Activated CD4-positive, alpha-beta T cell treated with anti-CD3 and anti-CD28 coated beads, Interleukin-2, amount 10 ng/mL, durations not matched to agents 24 days and 14 days (primary cell): ENCODE data around the gene PVALB. TPM values are rescaled to one million over a fixed set of nuclear protein-coding genes. Genes with fewer than 3 reads are reported as not detected.

Source experiments
- DNase-seq: peaks from one replicate; pipeline ENCODE4 v3.0.0; 2022
- H3K27ac Mint-ChIP-seq: one replicate; pipeline ENCODE4 v1.8.0; 2022; ENCODE audit warnings: mild to moderate bottlenecking, mixed read lengths
- H3K27me3 Mint-ChIP-seq: one replicate; pipeline ENCODE4 v1.8.0; 2022; ENCODE audit warnings: mixed read lengths
- H3K36me3 Mint-ChIP-seq: one replicate; pipeline ENCODE4 v1.8.0; 2022; ENCODE audit warnings: low read depth, mild to moderate bottlenecking, mixed read lengths
- H3K4me1 Mint-ChIP-seq: one replicate; pipeline ENCODE4 v1.8.0; 2021; ENCODE audit warnings: mixed read lengths
- H3K4me3 Mint-ChIP-seq: one replicate; pipeline ENCODE4 v1.8.0; 2022; ENCODE audit warnings: mild to moderate bottlenecking, moderate library complexity, mixed read lengths
- H3K9me3 Mint-ChIP-seq: one replicate; pipeline ENCODE4 v1.8.0; 2021; ENCODE audit warnings: mixed read lengths
- intact Hi-C: fragments of 100-400 bp; cut with micrococcal nuclease; formaldehyde crosslinking; loops from one replicate; pipeline ENCODE4 v1.15.1; 2023
- total RNA-seq: library from RNA; stranded (reverse); gene quantifications from 2 replicates; pipeline ENCODE4 v1.2.3, GENCODE V29; 2022

PVALB gene
- total RNA-seq, 1 donor from 2014 or later: not detected

DNA sequence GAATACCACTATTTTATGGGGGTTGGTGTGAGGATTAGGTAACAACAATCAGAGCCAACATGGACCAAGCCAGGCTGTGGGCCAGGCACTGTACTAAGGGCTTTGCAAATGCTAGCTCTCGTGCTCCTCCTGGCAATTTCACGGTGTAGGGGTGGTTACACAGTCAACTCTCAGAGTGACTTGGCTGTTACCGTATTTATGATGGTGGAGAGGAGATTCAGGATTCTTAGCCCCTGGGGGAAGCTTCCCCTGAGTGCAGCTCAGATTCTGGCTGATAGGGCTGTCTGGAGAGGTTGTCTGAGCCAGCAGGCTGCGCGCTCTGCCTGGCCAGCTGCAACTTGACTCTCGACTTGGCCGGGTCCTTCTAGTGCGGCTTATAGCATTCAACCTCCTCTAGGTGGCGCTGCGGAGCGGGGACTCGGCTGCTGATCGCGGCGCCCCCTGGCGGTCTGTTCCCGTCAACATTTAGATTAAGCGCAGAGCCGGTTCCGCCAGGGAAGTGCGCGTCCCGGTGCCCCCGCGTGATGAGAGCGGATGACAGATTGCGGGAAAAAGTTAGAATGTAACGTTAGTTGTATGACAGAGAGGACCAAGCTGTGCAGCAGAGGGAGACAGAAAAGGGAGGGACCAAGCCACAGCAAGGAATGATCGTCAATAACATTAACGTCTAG is 39.4 kb upstream of the PVALB start:
- Mint-ChIP-seq H3K27me3 (no peaks in the 10 kb centered on the region), H3K9me3 (peaks cover 8% of the 10 kb centered on the region)

DNA sequence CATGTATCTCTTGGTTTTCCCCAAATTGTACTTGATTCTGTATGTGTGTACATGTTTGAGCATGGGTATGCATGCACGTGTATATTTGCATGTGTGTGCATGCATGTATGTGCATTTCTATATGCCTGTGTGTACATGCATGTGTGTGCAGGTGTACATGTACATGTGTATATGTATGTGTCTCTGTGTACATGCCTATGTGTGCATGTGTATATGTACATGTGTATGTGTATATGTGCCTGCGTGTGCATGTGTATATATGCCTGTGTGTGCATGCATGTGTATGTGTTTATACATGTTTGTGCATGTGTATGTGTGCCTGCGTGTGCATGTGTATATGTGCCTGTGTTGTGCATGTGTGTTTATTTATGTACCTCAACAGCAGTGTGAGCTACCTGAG is 38.6 kb upstream of the PVALB start:
- Mint-ChIP-seq H3K27ac (no peak overlapping the region), H3K4me3 (no peak overlapping the region)

More for the DNA sequence above, 39.4 kb upstream of the PVALB start:
- peaks cover 42% of the 10 kb centered on the region for H3K4me1 Mint-ChIP-seq
- peak overlapping the region; percentile 70 for H3K4me3 Mint-ChIP-seq
- intact Hi-C loops: loop anchor here (1.0 kb wide), 3 partner anchors 74 to 310 kb away; no protein-coding TSS in a partner anchor
- H3K36me3 Mint-ChIP-seq: peaks cover 4% of the 10 kb centered on the region
- peak; percentile 99 for DNase-seq
- H3K27ac Mint-ChIP-seq: peak overlapping the region; percentile 57

DNA sequence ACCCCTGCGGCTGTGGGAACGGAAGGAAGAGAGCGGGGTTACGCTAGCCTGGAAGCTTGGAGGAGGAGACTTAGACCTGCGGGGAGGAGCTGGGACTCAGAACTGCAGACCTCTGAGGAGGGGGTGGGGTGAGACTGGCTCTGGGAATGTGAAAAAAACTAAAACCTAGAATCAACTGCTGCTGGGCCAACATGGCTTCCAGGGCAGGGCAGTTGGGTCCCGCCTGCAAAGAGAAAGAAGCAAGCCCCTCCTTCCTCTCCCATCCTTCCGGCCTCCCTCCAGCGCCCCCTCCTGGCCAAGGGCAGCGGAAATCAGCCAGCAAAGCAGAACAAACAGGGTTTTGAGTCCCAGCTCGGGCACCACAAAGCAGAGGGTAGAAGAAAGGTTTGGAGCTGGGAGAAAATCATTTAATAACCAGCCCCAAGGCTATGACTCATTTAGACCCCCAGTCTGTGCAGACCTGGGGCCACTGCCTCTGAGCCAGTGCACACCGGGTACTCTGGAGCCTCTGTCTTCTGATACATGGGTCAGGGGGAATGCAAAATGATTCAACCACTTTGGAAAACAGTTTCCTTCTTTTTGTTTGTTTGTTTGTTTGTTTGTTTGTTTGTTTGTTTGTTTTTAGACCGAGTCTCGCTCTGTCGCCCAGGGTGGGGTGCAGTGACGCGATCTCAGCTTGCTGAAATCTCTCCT is 36.7 kb upstream of the PVALB start:
- Mint-ChIP-seq H3K9me3 (peaks cover 8% of the 10 kb centered on the region), H3K4me3 (peak overlapping the region; percentile 71), H3K4me1 (peaks cover 18% of the 10 kb centered on the region), H3K36me3 (peaks cover 4% of the 10 kb centered on the region), H3K27me3 (peaks cover 6% of the 10 kb centered on the region), H3K27ac (peak overlapping the region; percentile 89)
- intact Hi-C loops: no loop called here
- DNase-seq: peak; percentile 96

More for the DNA sequence above, 38.6 kb upstream of the PVALB start:
- Mint-ChIP-seq H3K9me3 (peaks cover 8% of the 10 kb centered on the region), H3K27me3 (no peaks in the 10 kb centered on the region), H3K4me1 (peaks cover 34% of the 10 kb centered on the region), H3K36me3 (peaks cover 4% of the 10 kb centered on the region)
- intact Hi-C loops: no loop called here
- DNase-seq: no peak

DNA sequence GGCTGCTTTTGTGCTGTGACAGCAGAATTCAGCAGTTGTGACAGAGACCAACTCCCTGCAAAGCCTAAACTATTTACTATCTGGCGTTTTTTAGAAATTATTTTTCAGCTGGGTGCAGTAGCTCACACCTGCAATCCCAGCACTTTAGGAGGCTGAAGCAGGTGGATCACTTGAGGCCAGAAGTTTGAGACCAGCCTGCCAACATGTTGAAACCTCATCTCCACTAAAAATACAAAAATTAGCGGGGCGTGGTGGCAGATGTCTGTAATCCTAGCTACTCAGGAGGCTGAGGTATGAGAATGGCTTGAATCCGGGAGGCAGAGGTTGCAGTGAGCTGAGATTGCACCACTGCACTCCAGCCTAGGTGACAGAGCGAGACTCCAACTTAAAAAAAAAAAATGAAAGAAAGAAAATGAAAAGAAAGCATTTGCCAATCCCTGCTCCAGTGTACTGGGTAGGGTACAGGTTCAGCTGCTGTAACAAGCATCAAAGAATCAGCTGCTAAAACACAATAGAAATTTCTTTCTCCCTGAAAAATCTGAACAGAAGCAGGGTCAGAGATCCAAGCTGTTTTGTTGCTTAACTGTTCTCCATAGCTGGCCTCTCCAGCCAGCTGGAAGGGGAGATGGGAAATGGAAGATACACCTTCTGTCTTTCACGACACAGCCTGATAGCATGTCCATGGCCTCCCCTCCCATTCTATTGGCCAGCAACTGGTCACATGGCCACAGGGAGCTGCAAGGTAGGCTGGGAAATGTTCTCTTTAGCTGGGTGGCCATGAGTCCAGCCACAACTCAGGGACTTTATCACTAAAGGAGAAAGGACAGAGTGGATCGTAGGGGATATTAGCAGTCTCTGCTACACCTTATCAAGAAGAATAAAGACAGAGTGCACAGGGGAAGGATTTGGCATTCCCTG is 35.5 kb upstream of the PVALB start:
- H3K27me3 Mint-ChIP-seq: peaks cover 6% of the 10 kb centered on the region
- DNase-seq: no peak
- peaks cover 4% of the 10 kb centered on the region for H3K36me3 Mint-ChIP-seq
- no peak overlapping the region for H3K27ac Mint-ChIP-seq
- H3K4me1 Mint-ChIP-seq: peaks cover 16% of the 10 kb centered on the region
- intact Hi-C loops: no loop called here
- peaks cover 8% of the 10 kb centered on the region for H3K9me3 Mint-ChIP-seq
- no peak overlapping the region for H3K4me3 Mint-ChIP-seq

DNA sequence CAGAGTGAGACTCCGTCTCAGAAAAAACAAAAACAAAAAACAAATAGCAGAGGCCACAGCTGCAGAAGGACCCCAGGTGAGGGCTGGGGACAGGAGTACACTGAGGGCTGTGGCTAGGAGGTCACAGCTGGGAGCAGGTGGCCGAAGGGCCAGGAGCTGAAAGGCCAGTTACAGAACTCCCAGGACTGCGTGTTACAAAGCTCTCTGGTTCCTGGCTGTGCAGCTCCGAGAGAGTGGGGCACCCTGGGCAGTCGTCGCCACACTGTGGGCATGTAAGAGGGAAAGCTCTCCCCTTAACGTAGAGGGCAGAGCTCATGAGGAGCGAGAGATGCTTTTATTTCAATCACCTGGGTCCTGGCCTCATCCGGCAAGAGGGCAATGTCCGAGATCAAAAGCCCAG is 33.8 kb upstream of the PVALB start:
- H3K9me3 Mint-ChIP-seq: peaks cover 8% of the 10 kb centered on the region
- H3K4me3 Mint-ChIP-seq: no peak overlapping the region
- H3K27me3 Mint-ChIP-seq: peaks cover 11% of the 10 kb centered on the region
- H3K4me1 Mint-ChIP-seq: peaks cover 8% of the 10 kb centered on the region
- intact Hi-C loops: no loop called here
- no peak overlapping the region for H3K27ac Mint-ChIP-seq
- peaks cover 4% of the 10 kb centered on the region for H3K36me3 Mint-ChIP-seq
- no peak for DNase-seq

DNA sequence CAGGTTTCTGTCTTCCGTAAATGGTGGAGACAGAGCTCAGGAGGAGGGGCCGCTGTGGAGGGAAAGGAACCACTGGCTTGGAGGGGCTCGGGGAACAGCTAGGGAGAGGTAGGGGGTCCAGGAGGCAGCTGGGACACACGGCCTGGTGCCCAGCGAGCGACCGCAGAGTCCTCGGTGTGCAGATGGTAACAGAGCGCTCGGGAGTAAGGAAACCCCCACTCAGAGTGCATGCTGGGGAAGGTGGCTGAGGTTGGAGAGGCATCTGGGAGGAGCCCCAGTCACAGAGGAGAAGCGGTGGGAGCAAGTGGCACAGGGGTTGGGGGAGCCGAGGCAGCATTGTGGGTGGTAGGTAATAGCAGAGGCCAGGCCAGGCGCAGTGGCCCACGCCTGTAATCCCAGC is 33.2 kb upstream of the PVALB start:
- no peak for DNase-seq
- intact Hi-C loops: no loop called here
- Mint-ChIP-seq H3K27ac (no peak overlapping the region), H3K36me3 (peaks cover 4% of the 10 kb centered on the region), H3K4me3 (no peak overlapping the region), H3K9me3 (peaks cover 8% of the 10 kb centered on the region), H3K27me3 (peaks cover 14% of the 10 kb centered on the region), H3K4me1 (peaks cover 6% of the 10 kb centered on the region)

DNA sequence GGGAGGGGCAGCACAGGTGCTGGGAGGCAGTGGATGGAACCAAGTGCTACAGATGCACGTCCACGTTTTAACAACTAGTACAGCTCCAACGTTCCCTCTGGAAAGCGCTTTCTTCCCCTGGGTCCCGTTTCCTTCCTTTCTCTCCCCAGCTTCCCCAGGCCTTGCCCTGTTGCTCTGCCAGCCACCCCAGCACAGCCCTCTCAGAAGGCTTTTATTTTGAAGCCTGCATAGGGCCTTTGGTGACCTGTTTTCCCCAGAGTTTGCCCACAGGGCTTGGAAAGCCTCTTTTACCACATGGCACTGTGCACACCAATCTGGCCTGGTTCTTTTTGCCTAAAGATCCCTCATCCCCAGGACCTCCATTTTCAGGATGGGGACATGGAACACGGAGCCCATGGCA is 30.1 kb upstream of the PVALB start:
- Mint-ChIP-seq H3K4me1 (no peaks in the 10 kb centered on the region), H3K27ac (no peak overlapping the region), H3K36me3 (no peaks in the 10 kb centered on the region), H3K4me3 (no peak overlapping the region), H3K9me3 (no peaks in the 10 kb centered on the region), H3K27me3 (peaks cover 36% of the 10 kb centered on the region)
- no peak for DNase-seq
- intact Hi-C loops: no loop called here

DNA sequence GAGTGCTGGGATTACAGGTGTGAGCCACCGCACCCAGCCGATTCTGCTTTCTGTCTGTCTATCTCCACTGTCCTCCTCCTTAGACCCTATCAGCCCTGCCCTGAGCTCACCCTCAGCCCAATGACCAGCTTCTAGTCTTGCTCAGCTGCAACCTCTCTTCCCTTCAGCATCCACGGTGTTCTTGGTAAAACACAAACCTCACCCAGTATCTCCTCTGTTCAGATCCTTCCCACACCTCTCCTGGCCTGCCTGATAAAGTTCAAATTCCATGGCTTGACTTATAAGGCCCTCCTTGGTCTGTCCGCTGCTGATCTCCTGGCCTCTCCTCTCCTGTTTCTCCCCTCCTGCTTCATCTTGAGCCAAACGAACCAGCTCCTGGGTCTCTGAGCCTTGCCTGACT is 29.4 kb upstream of the PVALB start:
- Mint-ChIP-seq H3K36me3 (no peaks in the 10 kb centered on the region), H3K4me3 (no peak overlapping the region), H3K27me3 (peaks cover 41% of the 10 kb centered on the region), H3K27ac (no peak overlapping the region), H3K9me3 (no peaks in the 10 kb centered on the region), H3K4me1 (no peaks in the 10 kb centered on the region)
- intact Hi-C loops: no loop called here
- no peak for DNase-seq

DNA sequence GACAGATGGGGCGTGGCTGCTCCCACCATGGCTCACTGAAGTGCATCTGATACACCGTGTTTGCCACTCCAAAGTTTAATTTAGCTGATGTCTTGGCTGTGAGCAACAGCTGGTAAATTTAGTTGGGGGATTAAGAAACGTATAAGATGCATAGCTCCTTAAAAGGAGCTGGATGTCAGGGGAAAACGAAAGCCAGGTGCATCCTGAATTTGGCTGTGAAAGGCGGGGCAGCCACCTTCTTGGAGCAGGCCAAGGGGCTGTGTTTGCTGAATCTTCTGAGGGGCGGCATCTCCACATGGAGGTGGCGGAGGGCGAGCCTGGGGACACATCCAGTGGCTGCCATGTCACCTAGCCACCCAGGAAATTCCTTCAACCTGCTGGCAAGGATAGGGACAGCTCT is 23.3 kb upstream of the PVALB start:
- DNase-seq: no peak
- H3K36me3 Mint-ChIP-seq: no peaks in the 10 kb centered on the region
- H3K27me3 Mint-ChIP-seq: peaks cover 42% of the 10 kb centered on the region
- intact Hi-C loops: no loop called here
- H3K4me3 Mint-ChIP-seq: no peak overlapping the region
- peaks cover 5% of the 10 kb centered on the region for H3K4me1 Mint-ChIP-seq
- peaks cover 14% of the 10 kb centered on the region for H3K9me3 Mint-ChIP-seq
- no peak overlapping the region for H3K27ac Mint-ChIP-seq

DNA sequence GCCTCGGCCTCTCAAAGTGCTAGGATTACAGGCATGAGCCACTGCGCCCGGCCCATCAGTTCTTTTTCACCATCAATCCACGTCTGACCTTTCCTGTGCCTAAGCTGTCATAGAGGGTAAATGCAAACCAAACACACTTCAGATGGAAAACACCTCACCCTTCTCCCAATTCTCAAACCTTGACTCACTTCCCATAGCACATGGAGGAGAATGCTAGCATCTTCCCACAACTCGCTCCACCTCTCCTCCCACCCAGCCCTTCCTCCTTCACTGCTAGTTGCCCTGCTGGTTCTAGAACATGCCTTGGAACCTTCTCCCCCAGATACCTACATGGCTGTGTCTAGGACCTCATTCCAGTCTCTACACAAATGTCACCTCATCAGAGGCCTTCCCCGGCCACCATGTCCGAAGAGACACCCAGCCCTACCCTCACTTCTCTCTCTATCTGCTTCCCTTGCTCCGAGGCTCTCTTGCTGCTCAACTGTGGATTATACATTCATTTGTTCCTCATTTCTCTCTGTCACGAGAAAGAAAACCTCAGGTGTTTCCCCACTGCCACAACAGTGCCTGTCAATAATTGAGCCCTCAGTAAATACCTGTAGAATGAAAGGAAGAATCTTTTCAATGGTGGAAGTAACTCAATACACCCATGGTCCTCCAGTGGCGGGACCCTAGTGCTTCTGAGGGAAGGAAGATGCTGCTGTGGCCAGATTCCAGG is 22.7 kb upstream of the PVALB start:
- Mint-ChIP-seq H3K9me3 (peaks cover 14% of the 10 kb centered on the region), H3K36me3 (no peaks in the 10 kb centered on the region), H3K4me3 (no peak overlapping the region), H3K4me1 (peaks cover 5% of the 10 kb centered on the region), H3K27me3 (peaks cover 37% of the 10 kb centered on the region), H3K27ac (no peak overlapping the region)
- DNase-seq: no peak
- intact Hi-C loops: no loop called here

DNA sequence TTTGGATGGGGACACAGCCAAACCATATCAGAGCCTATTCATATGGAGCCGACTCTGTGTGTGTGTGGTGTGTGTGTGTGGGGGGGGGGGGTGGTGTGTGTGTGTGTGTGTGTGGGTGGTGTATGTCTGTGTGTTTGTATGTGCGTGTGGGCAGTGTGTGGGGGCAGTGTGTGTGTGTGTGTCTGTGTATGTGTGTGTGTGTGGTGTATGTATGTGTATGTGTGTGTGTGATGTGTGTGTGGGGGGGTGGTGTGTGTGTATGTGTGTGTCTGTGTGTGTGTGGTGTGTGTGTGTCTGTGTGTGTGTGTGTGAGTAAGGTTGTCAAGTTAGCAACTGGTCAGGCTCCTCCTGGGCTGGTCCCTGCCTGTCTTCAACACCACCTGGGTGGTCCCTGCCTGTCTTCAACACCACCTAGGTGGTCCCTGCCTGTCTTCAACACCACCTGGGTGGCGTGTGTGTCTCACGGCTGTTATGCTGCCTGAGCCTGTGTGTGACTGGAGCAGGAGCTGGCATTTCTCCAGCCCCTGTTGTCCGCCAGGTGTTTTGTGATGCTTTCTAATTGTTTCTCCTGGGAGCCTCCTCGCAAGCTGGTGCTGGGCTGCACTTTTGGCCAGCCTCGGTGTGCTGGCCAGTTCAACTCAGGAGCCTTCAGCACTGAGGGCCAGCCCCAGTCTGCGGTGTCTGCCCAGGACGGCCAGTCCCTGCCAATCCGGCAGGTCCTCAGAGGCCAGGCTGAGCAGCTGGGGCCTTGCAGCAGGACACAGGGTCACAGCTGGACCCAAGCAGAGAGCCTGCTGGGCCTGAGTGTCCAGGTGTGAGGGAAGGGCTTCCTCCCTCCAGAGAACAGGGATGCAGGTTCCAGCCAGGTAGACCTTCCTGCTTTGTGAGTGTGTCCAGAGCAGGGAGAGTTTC is 21.5 kb upstream of the PVALB start:
- DNase-seq: no peak
- H3K4me1 Mint-ChIP-seq: peaks cover 5% of the 10 kb centered on the region
- no peaks in the 10 kb centered on the region for H3K36me3 Mint-ChIP-seq
- no peak overlapping the region for H3K4me3 Mint-ChIP-seq
- H3K27me3 Mint-ChIP-seq: peaks cover 30% of the 10 kb centered on the region
- H3K27ac Mint-ChIP-seq: no peak overlapping the region
- intact Hi-C loops: no loop called here
- H3K9me3 Mint-ChIP-seq: peaks cover 14% of the 10 kb centered on the region

DNA sequence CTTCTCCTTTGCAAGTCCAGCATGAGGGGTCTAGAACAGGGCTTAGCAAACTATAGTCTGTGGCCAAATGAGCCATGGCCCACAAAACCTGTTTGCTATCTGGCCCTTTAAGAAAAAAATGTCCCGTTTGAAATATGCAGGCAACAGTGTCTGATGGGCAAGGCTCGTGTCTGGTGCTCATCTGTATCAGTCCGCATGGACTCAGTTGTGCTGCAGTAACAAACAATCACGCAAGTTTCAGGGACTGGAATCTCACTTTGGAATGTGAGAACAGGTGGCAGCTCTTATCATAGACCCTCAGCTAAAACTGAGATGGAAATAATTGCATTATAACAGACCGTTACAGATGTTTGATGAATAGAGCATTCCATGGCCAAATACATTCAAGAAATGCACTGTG is 19.1 kb upstream of the PVALB start:
- no peaks in the 10 kb centered on the region for H3K36me3 Mint-ChIP-seq
- peaks cover 5% of the 10 kb centered on the region for H3K4me1 Mint-ChIP-seq
- peaks cover 14% of the 10 kb centered on the region for H3K9me3 Mint-ChIP-seq
- H3K27me3 Mint-ChIP-seq: peaks cover 33% of the 10 kb centered on the region
- DNase-seq: no peak
- no peak overlapping the region for H3K27ac Mint-ChIP-seq
- no peak overlapping the region for H3K4me3 Mint-ChIP-seq
- intact Hi-C loops: no loop called here

DNA sequence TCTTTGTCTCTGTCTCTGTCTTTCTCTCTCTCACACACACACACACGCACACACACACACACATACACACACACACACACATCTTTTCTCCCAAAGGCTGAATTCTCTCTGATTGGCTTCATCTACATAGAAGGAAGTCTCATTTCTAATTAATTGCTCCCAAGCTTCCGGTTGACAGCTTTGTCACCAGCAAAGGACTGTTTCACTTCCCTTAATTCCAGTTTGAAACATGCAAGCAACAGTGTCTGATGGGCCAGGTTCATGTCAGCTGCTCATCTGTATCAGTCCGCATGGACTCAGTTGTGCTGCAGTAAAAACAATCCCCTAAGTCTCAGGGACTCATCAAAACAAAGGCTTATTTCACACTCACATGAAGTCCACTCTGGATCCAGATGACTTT is 16.2 kb upstream of the PVALB start:
- no peak for DNase-seq
- H3K36me3 Mint-ChIP-seq: no peaks in the 10 kb centered on the region
- H3K27me3 Mint-ChIP-seq: peaks cover 40% of the 10 kb centered on the region
- intact Hi-C loops: no loop called here
- H3K27ac Mint-ChIP-seq: no peak overlapping the region
- no peak overlapping the region for H3K4me3 Mint-ChIP-seq
- H3K9me3 Mint-ChIP-seq: peaks cover 10% of the 10 kb centered on the region
- H3K4me1 Mint-ChIP-seq: peaks cover 11% of the 10 kb centered on the region
